Osteocyte (in vitro differentiated cells): Measurements from ENCODE around the gene ARL15. TPM values are rescaled to one million over a fixed set of nuclear protein-coding genes. Genes with fewer than 3 reads are reported as not detected.
"Not testable (repeated sequence)": the region's sequence is repeated elsewhere in the genome, so short reads cannot be mapped to it uniquely, and the experiment has no call there.

ENCODE experiments used
- DNase-seq: peaks from one replicate; pipeline ENCODE4 v3.0.0; 2021; ENCODE audit warnings: mixed read lengths; ENCODE audit not compliant: unreplicated experiment; ENCODE audit errors: extremely low spot score
- H3K27ac Mint-ChIP-seq: one replicate; pipeline ENCODE4 v1.8.0; 2021; ENCODE audit warnings: mild to moderate bottlenecking, mixed read lengths; ENCODE audit not compliant: unreplicated experiment
- H3K27me3 Mint-ChIP-seq: one replicate; pipeline ENCODE4 v1.8.0; 2021; ENCODE audit warnings: mixed read lengths; ENCODE audit not compliant: unreplicated experiment
- H3K36me3 Mint-ChIP-seq: one replicate; pipeline ENCODE4 v1.8.0; 2021; ENCODE audit warnings: mixed read lengths; ENCODE audit not compliant: unreplicated experiment
- H3K4me1 Mint-ChIP-seq: one replicate; pipeline ENCODE4 v1.8.0; 2021; ENCODE audit warnings: mixed read lengths; ENCODE audit not compliant: unreplicated experiment
- H3K4me3 Mint-ChIP-seq: one replicate; pipeline ENCODE4 v1.8.0; 2021; ENCODE audit warnings: mild to moderate bottlenecking, moderate library complexity, mixed read lengths; ENCODE audit not compliant: unreplicated experiment
- H3K9me3 Mint-ChIP-seq: one replicate; pipeline ENCODE4 v1.8.0; 2021; ENCODE audit warnings: mixed read lengths; ENCODE audit not compliant: unreplicated experiment
- total RNA-seq: library from RNA; stranded (reverse); gene quantifications from 2 replicates; pipeline ENCODE4 v1.2.1, GENCODE V29; 2021
- TF ChIP-seq, protein P1 (sequence below): fragments of 200-600 bp; sonication (generic); IDR thresholded peaks from 2 replicates; pipeline ENCODE4 v1.5.0; 2021; ENCODE audit warnings: antibody characterized with exemption, mild to moderate bottlenecking, moderate library complexity

Gene ARL15
- total RNA-seq, 1 donor from 2014 or later = 16.6 TPM

DNA sequence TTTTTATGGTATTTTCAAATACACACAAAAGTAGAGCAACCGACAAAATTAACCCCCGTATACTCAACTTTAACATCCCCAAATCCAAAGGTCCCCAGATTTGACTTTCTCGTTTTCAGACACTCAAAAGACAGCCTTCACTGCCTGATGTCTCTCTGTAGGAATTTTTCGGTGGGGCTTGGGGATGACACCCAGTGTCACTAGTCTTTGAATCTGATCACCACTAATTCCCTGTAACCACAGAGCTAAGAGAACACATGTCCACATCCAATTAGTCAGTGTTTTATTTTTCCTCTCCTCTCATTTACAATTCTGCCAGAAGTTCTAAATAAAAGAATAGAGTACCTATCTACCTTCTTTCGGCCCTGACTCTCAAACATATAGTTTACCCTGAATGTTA lies 324.6 kb downstream of the ARL15 start:
- peaks cover 3% of the 10 kb centered on the region for H3K36me3 Mint-ChIP-seq
- no peaks in the 10 kb centered on the region for H3K9me3 Mint-ChIP-seq
- no peaks in the 10 kb centered on the region for H3K27me3 Mint-ChIP-seq
- TF ChIP-seq, protein P1, sequence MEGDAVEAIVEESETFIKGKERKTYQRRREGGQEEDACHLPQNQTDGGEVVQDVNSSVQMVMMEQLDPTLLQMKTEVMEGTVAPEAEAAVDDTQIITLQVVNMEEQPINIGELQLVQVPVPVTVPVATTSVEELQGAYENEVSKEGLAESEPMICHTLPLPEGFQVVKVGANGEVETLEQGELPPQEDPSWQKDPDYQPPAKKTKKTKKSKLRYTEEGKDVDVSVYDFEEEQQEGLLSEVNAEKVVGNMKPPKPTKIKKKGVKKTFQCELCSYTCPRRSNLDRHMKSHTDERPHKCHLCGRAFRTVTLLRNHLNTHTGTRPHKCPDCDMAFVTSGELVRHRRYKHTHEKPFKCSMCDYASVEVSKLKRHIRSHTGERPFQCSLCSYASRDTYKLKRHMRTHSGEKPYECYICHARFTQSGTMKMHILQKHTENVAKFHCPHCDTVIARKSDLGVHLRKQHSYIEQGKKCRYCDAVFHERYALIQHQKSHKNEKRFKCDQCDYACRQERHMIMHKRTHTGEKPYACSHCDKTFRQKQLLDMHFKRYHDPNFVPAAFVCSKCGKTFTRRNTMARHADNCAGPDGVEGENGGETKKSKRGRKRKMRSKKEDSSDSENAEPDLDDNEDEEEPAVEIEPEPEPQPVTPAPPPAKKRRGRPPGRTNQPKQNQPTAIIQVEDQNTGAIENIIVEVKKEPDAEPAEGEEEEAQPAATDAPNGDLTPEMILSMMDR = no peak
- DNase-seq = no peak
- H3K27ac Mint-ChIP-seq = no peak overlapping the region
- H3K4me3 Mint-ChIP-seq = no peak overlapping the region
- no peaks in the 10 kb centered on the region for H3K4me1 Mint-ChIP-seq

DNA sequence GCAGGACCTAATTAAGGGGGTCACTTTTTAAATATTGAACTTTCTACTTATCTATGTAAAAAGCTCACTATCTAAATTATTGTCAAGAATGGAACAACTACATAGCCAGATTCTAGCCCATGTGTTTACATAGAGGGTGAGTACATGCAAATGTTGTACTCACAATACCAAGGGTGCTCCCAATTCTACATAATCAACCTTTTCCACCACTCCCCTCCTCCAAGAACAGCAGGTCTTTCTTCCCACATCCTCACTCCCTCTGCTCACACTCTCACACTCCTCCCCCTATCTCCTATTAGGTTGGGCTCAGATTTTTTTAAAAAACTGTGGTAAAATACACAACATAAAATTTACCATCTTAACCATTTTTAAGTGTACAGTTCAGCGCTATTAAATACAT lies 325.4 kb downstream of the ARL15 start:
- Mint-ChIP-seq H3K36me3 (peaks cover 3% of the 10 kb centered on the region), H3K4me3 (no peak overlapping the region), H3K27me3 (no peaks in the 10 kb centered on the region), H3K27ac (no peak overlapping the region), H3K4me1 (no peaks in the 10 kb centered on the region), H3K9me3 (peaks cover 4% of the 10 kb centered on the region)
- TF ChIP-seq, protein P1 = no peak
- DNase-seq = no peak

DNA sequence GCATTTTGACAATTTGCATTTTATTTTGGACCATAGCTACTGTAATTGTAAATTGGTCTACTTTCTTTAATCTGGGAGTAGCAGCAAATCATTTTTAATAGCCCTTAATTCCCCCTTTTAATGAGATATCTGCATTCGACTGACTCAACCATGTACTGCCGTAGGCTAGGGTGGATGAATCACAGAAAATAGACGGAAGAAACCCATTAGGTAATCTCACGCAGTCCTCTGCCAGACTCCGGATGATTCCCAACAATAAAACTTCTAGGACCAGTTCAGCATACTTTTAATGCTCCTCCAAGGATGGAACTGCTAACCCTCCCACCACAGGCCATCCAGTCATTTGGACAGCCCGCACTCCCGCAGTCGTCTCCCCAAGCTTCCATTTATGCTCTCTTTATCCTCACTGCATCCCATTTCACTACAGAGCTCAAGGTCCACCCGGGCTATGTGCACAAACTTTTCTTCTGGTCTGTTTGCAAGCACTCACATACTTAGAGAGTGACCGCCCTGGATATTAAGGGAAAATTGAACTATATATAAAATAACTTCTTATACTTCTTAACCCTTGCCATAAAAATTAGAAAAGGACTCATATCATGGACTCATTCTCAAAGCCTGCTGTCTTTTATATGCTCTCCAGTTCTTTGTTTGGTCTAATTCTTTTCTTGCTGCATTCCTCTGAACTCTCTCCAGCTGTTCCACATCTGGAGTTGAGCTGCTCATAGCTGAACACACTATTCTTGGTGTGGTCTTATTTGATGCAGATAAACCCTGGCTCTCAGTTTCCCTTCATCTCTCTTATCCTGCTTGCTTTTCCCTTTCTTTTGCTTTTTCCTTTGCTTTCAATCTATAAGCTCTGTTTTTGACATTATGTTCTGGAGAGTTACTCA lies 326.6 kb downstream of the ARL15 start:
- peaks cover 6% of the 10 kb centered on the region for H3K9me3 Mint-ChIP-seq
- no peak overlapping the region for H3K4me3 Mint-ChIP-seq
- H3K36me3 Mint-ChIP-seq = peaks cover 2% of the 10 kb centered on the region
- DNase-seq = no peak
- TF ChIP-seq, protein P1 = no peak
- no peaks in the 10 kb centered on the region for H3K4me1 Mint-ChIP-seq
- no peak overlapping the region for H3K27ac Mint-ChIP-seq
- no peaks in the 10 kb centered on the region for H3K27me3 Mint-ChIP-seq

DNA sequence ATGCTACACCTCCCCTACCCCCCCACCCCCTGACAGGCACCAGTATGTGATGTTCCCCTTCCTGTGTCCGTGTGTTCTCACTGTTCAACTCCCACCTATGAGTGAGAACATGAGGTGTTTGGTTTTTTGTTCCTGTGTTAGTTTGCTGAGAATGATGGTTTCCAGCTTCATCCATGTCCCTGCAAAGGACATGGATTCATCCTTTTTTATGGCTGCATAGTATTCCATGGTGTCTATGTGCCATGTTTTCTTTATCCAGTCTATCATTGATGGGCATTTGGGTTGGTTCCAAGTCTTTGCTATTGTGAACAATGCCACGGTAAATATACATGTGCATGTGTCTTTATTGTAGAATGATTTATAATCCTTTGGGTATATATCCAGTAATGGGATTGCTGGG lies 328.1 kb downstream of the ARL15 start:
- not testable (repeated sequence) for DNase-seq, H3K4me1 Mint-ChIP-seq, H3K9me3 Mint-ChIP-seq, H3K36me3 Mint-ChIP-seq, H3K27me3 Mint-ChIP-seq, H3K4me3 Mint-ChIP-seq, H3K27ac Mint-ChIP-seq

DNA sequence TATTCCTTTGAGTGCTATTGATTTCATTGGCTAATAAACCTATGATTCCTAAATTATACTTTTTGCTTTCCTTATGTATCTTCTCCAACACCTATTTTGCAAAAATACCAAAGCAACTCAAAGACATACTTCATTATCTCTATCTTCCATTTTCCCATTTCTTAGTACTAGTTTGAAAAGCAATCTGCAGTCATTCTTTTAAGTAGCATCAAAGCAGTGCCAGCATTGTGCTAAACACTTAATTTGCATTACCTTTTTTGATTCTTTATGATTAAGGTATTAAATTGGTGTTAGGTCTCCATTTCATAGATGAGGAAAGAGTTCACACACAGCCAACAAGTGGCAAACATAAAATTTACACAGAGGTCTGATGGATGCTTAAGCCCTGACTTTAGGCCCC lies 330.3 kb downstream of the ARL15 start:
- TF ChIP-seq, protein P1 = no peak
- Mint-ChIP-seq H3K9me3 (peaks cover 9% of the 10 kb centered on the region), H3K4me3 (no peak overlapping the region), H3K27me3 (no peaks in the 10 kb centered on the region), H3K27ac (no peak overlapping the region), H3K36me3 (no peaks in the 10 kb centered on the region), H3K4me1 (no peaks in the 10 kb centered on the region)
- DNase-seq = no peak
